Measurements from ENCODE around the gene SLC13A3.

Gene SLC13A3

DNA sequence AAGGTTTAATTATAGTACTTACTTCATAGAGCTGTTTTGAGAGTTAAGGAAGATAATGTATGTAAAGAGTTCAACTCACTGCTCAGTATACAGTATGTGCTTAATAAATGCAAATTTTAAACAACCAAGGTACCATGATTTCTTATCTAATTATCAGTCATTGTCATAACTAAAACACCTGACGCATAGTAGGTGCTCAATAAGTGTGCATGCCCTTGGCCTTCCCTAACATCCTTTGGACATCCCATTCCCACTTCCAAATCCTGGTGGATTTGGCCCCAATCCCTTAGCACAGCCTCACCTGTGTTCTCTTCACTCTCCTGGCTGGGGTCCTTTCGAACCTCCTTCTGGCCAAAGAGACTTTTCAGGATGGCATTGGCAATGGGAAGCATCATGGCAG is 41.1 kb downstream of the SLC13A3 start:
- TF ChIP-seq ZBTB7A (IDR thresholded peaks at IDR 0.05; ENCODE audit: low read depth) (no peak), USF1 (IDR thresholded peaks at IDR 0.05) (no peak), CEBPB (IDR thresholded peaks at IDR 0.05) (no peak), NFIC (IDR thresholded peaks at IDR 0.05) (no peak), EGR1 (IDR thresholded peaks at IDR 0.05) (no peak), TEAD4 (IDR thresholded peaks at IDR 0.05) (no peak), CREB1 (IDR thresholded peaks at IDR 0.05; ENCODE audit: low read depth) (no peak), FOXM1 (IDR thresholded peaks at IDR 0.05; ENCODE audit: borderline replicate concordance, low read depth) (no peak), YY1 (IDR thresholded peaks at IDR 0.05; ENCODE audit: low read depth) (no peak), TCF12 (IDR thresholded peaks at IDR 0.05; ENCODE audit: low read depth) (no peak), TAF1 (IDR thresholded peaks at IDR 0.05; ENCODE audit: low read depth) (no peak), EP300 (IDR thresholded peaks at IDR 0.05; ENCODE audit: borderline replicate concordance) (no peak), RAD21 (IDR thresholded peaks at IDR 0.05; ENCODE audit: low read depth) (no peak), REST (IDR thresholded peaks at IDR 0.05; ENCODE audit: low read depth) (no peak)
- TF ChIP-seq, protein P1, sequence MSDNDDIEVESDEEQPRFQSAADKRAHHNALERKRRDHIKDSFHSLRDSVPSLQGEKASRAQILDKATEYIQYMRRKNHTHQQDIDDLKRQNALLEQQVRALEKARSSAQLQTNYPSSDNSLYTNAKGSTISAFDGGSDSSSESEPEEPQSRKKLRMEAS (IDR thresholded peaks at IDR 0.05) = no peak

DNA sequence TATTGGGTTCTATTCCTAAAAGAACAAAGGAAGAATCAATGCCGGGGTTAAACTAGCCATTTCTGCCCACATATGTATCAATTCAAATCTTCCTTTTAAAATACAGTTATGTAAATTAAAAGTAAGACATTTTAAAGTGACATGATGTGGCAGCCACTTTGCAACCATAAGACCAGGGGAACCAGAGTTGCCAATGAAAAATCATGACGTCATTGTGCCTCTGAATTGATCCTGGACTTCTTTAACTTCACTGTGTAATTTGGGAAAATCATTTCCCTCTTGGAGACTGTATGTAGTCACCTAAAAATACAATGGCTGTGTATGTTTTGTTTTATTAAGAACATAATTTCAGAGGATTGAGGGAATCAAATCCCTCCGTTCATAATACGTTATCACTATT is 42.2 kb downstream of the SLC13A3 start:
- TF ChIP-seq CREB1 (IDR thresholded peaks at IDR 0.05; ENCODE audit: low read depth) (no peak), CEBPB (IDR thresholded peaks at IDR 0.05) (no peak), NFIC (IDR thresholded peaks at IDR 0.05) (no peak), ZBTB7A (IDR thresholded peaks at IDR 0.05; ENCODE audit: low read depth) (no peak), REST (IDR thresholded peaks at IDR 0.05; ENCODE audit: low read depth) (no peak), RAD21 (IDR thresholded peaks at IDR 0.05; ENCODE audit: low read depth) (no peak), TCF12 (IDR thresholded peaks at IDR 0.05; ENCODE audit: low read depth) (no peak), TAF1 (IDR thresholded peaks at IDR 0.05; ENCODE audit: low read depth) (no peak), EGR1 (IDR thresholded peaks at IDR 0.05) (no peak), EP300 (IDR thresholded peaks at IDR 0.05; ENCODE audit: borderline replicate concordance) (no peak), FOXM1 (IDR thresholded peaks at IDR 0.05; ENCODE audit: borderline replicate concordance, low read depth) (no peak), USF1 (IDR thresholded peaks at IDR 0.05) (no peak), TEAD4 (IDR thresholded peaks at IDR 0.05) (no peak), YY1 (IDR thresholded peaks at IDR 0.05; ENCODE audit: low read depth) (no peak)
- TF ChIP-seq, protein P1 (IDR thresholded peaks at IDR 0.05) = no peak

DNA sequence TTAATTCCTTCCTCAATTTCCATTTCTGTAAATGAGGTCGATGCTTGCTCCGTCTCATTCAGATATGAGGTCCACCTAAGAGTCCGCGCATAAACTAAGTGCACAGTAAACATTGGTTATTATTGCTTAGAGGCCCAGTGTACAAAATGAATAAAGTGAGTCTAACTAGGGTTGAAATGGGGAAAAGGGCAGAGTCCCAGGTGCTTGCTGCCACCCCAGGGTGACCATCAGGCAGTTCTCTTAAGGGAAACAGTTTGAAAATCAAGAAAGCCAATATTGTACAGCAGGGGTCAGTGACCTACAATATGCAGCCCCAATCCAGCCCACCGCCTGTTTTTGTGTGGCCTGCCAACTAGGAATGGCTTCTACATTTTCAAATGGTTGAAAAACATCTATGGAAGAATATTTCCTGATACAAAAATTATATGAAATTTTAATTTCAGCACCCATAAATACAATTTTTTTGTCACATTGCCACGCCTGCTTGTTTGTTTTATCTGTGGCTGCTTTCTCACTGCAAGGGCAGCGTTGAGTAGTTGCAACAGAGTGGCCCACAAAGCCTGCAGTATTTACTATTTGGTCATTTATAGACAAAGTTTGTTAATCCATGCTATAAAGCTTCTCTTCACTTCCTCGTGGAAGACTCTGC is 43.3 kb downstream of the SLC13A3 start:
- TF ChIP-seq TEAD4 (IDR thresholded peaks at IDR 0.05) = no peak
- no peak for TF ChIP-seq YY1 (IDR thresholded peaks at IDR 0.05; ENCODE audit: low read depth)
- TF ChIP-seq ZBTB7A (IDR thresholded peaks at IDR 0.05; ENCODE audit: low read depth) = no peak
- no peak for TF ChIP-seq FOXM1 (IDR thresholded peaks at IDR 0.05; ENCODE audit: borderline replicate concordance, low read depth)

- TF ChIP-seq TEAD4 (IDR thresholded peaks at IDR 0.05) (no peak), TAF1 (IDR thresholded peaks at IDR 0.05; ENCODE audit: low read depth) (no peak), CEBPB (IDR thresholded peaks at IDR 0.05) (no peak), USF1 (IDR thresholded peaks at IDR 0.05) (no peak), NFIC (IDR thresholded peaks at IDR 0.05) (no peak), FOXM1 (IDR thresholded peaks at IDR 0.05; ENCODE audit: borderline replicate concordance, low read depth) (no peak), TCF12 (IDR thresholded peaks at IDR 0.05; ENCODE audit: low read depth) (no peak), YY1 (IDR thresholded peaks at IDR 0.05; ENCODE audit: low read depth) (no peak), CREB1 (IDR thresholded peaks at IDR 0.05; ENCODE audit: low read depth) (no peak)
- TF ChIP-seq, protein P1 (IDR thresholded peaks at IDR 0.05) = no peak
These were observed 43.9 kb downstream of the SLC13A3 start for GRCh38 chr20:46607191-46607848.

GRCh38 chr20:46606817-46607190 is 44.5 kb downstream of the SLC13A3 start:
- no peak for TF ChIP-seq ZBTB7A (IDR thresholded peaks at IDR 0.05; ENCODE audit: low read depth)
- TF ChIP-seq EGR1 (IDR thresholded peaks at IDR 0.05) = no peak
- TF ChIP-seq CREB1 (IDR thresholded peaks at IDR 0.05; ENCODE audit: low read depth) = no peak
- TF ChIP-seq FOXM1 (IDR thresholded peaks at IDR 0.05; ENCODE audit: borderline replicate concordance, low read depth) = no peak
- TF ChIP-seq TAF1 (IDR thresholded peaks at IDR 0.05; ENCODE audit: low read depth) = no peak
- TF ChIP-seq USF1 (IDR thresholded peaks at IDR 0.05) = no peak
- no peak for TF ChIP-seq EP300 (IDR thresholded peaks at IDR 0.05; ENCODE audit: borderline replicate concordance)
- no peak for TF ChIP-seq CEBPB (IDR thresholded peaks at IDR 0.05)
- no peak for TF ChIP-seq TEAD4 (IDR thresholded peaks at IDR 0.05)
- TF ChIP-seq NFIC (IDR thresholded peaks at IDR 0.05) = no peak
- no peak for TF ChIP-seq TCF12 (IDR thresholded peaks at IDR 0.05; ENCODE audit: low read depth)
- TF ChIP-seq, protein P1 (IDR thresholded peaks at IDR 0.05) = no peak
- TF ChIP-seq RAD21 (IDR thresholded peaks at IDR 0.05; ENCODE audit: low read depth) = no peak
- TF ChIP-seq YY1 (IDR thresholded peaks at IDR 0.05; ENCODE audit: low read depth) = no peak
- no peak for TF ChIP-seq REST (IDR thresholded peaks at IDR 0.05; ENCODE audit: low read depth)

Data from Ishikawa (cell line).